Psoas muscle (tissue), 8 donors: ENCODE measurements around the gene VEGFC. TPM values are rescaled to one million over a fixed set of nuclear protein-coding genes. Genes with fewer than 3 reads are reported as not detected.

Source experiments
- ATAC-seq, 4 donors: fragments of 200-7000 bp; cut with Tn5 transposase; one replicate each; pipeline ENCODE4 v1.9.1; 2020; ENCODE audit warnings: moderate library complexity in 3 of 4, mild to moderate bottlenecking in 2 of 4
- DNase-seq, 2 donors: peaks; one replicate each; pipeline ENCODE4 v3.0.0-alpha.2; 2020
- H3K27ac ChIP-seq: fragments of 200-600 bp; one replicate; pipeline ENCODE4 v1.8.0; 2022
- H3K27me3 ChIP-seq, 3 donors: fragments of 200-600 bp in 1 of 3; one replicate each; pipeline versions ENCODE4 v1.6.1 to v1.8.0; 2013 to 2022; ENCODE audit warnings: low read length in 2 of 3, mild to moderate bottlenecking in 2 of 3, moderate library complexity in 1 of 3; ENCODE audit not compliant: insufficient read depth in 3 of 3
- H3K36me3 ChIP-seq, 2 donors: fragments of 200-600 bp in 1 of 2; one replicate each; pipeline versions ENCODE4 v1.6.1 to v1.8.0; 2013 to 2022; ENCODE audit warnings: low read depth in 1 of 2, mild to moderate bottlenecking in 1 of 2, moderate library complexity in 1 of 2; ENCODE audit not compliant: insufficient read depth in 1 of 2
- H3K4me1 ChIP-seq: fragments of 200-600 bp; one replicate; pipeline ENCODE4 v1.8.0; 2022
- H3K4me3 ChIP-seq: fragments of 200-600 bp; one replicate; pipeline ENCODE4 v1.8.0; 2022; ENCODE audit warnings: mild to moderate bottlenecking
- H3K9me3 ChIP-seq: fragments of 200-600 bp; one replicate; pipeline ENCODE4 v1.8.0; 2022
- CTCF ChIP-seq: fragments of 200-600 bp; IDR thresholded peaks from one replicate; pipeline ENCODE4 v1.8.0; 2022; ENCODE audit warnings: antibody characterized with exemption
- WGBS, 3 donors: extraction: QIAGEN DNeasy Blood & Tissue Kit; methylation state at CpG; one replicate each; pipeline versions ENCODE4 v1.1.6 to v1.1.7; 2013; 5-methylcytosine and 5-hydroxymethylcytosine counted together
- intact Hi-C, 2 donors: fragments of 100-400 bp; cut with DNase I; formaldehyde crosslinking; loops; one replicate each; pipeline versions ENCODE4 v1.11.0 to v1.14.2; 2022
- long read RNA-seq, 2 donors: library from polyadenylated mRNA; unstranded; transcript quantifications; one replicate each; pipeline ENCODE4 v2.0.0, GENCODE V29; 2021
- polyA plus RNA-seq, 3 donors: library from polyadenylated mRNA; stranded (reverse); fragments of 200-250 nt; gene quantifications; one replicate each; pipeline ENCODE4 v1.2.3, GENCODE V29; 2013
- total RNA-seq, 4 donors: library from RNA; stranded (reverse); fragmentation: NEBNext Ultra II Directional in 2 of 4; extraction: Animal tissue kit (Norgen Biotek cat#: 25700) in 2 of 4; gene quantifications; one replicate each; pipeline versions ENCODE4 v1.2.1 to v1.2.4, GENCODE V29; 2021 to 2023
- donor health status: healthy with polysubstance abuse.
- donor health status: DM: no; HTN: no; CAD: no; lungs with moderate emphysema.
- donor health status: Bipolar disorder and iron deficiency.
- donor health status: healthy.
- donor health status: DM: yes; HTN: yes; CAD: no.
- donor health status: DM: no; HTN: no; CAD: no.
- donor health status: DM: no; HTN: no; CAD: no.
- donor health status: DM: yes; HTN: yes; CAD: no.

Gene VEGFC
- total RNA-seq, result 1 to 10 TPM; 3.0 to 7.0 (median 3.8) TPM
- polyA plus RNA-seq, result 1 to 10 TPM; 1.8 to 2.9 (median 2.1) TPM
- long read RNA-seq, donor 1, partial matches to known transcripts, result 0 of 2 reads
- long read RNA-seq, donor 1, other reads (novel, unspliced or antisense), result 1 of 2 reads
- long read RNA-seq, donor 2, partial matches to known transcripts, result 1 of 2 reads
- long read RNA-seq, donor 2, other reads (novel, unspliced or antisense), result 0 of 2 reads

DNA sequence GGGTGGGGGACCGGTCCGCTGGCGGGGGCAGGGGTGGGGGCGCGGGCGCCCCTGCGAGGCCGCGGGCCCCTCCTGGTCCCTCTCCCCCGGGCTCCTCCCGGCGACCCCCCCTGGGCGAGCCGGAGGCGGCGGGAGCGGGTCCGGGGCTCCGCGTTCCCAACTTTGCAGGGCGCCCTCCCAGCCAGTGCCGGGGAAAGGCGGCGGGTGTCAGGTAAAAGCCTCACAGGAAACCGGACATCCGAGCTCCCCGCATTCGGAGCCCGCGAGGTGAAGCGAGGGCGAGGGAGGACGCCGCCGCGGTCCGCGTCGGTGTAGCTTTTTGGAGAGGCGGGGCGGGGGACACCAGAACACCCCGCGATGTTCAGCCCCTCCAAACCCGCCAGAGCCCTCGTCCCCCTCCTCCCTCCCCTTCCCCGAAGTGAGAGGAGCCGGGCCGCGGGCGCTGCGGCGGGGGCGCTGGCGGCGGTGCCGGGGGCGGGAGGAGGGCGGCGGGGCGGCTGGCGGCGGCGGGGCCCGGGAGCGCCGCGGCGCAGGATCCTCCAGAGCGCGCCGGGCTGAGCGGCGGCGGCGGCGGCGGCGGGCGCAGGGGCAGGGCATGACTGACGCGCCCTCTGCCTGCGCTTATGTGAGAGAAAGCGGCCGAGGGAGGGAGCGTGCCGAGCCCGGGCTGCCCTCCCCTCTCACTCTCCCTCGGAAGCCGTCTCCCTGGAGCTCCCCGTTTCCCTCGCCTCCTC is at the start of gene VEGFC:
VEGFC (minus strand) TSS at position 597 of the 734 bp plus-strand sequence. CDS start 611 bp downstream, outside the sequence.
- no peaks in the 10 kb centered on the region for H3K36me3 ChIP-seq
- peaks cover 8% of the 10 kb centered on the region for H3K4me1 ChIP-seq
- peak within 1 kb of the TSS; percentile 82 for H3K4me3 ChIP-seq
- WGBS, 3 donors, result 0 to 1% (median 1%) methylated on average over 27 to 90 of the region's 91 CpGs
- ATAC-seq (peak; percentile 80 to 85 (median 82)), DNase-seq (peak; percentile 61 to 78)
- H3K27ac ChIP-seq, result peak within 1 kb of the TSS; percentile 83
- H3K9me3 ChIP-seq, result no peaks in the 10 kb centered on the region
- peak; percentile 36 for TF ChIP-seq CTCF
- intact Hi-C loops, result loop anchor here in 1 of 2 donors (5.0 kb wide), 3 partner anchors 230 to 410 kb away; no protein-coding TSS in a partner anchor
- H3K27me3 ChIP-seq, result peaks cover 0 to 2% (median 0%) of the 10 kb centered on the region in 3 donors

DNA sequence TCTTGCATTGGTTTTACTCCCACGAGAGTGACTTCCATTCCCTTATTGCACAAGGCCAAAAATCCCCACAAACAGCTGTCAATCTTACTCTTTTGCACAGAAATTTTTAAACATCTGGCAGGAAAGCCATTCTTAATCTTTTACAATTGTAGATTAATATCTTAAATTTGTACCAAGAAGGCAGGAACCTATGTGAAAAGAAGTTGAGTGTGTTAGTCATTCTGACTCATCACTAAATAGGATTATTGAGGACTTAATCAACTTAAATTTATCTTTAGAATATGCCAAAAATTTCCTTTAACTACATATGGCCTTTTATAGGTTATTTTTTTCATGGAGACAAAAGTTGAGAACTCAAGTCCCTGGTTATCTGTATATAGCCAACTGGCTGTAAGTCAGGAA is 49.0 kb upstream of the VEGFC start:
- Histone ChIP-seq H3K27ac (no peak overlapping the region), H3K27me3 (no peaks in the 10 kb centered on the region), H3K9me3 (no peaks in the 10 kb centered on the region), H3K36me3 (no peaks in the 10 kb centered on the region), H3K4me3 (no peak overlapping the region), H3K4me1 (no peaks in the 10 kb centered on the region)
- WGBS, 3 donors, result 72 to 85% (median 77%) methylated on average over 1 of the region's 1 CpG
- no peak for TF ChIP-seq CTCF
- ATAC-seq (no peak), DNase-seq (no peak)
- intact Hi-C loops, result no loop called here

GRCh38 chr4:176840166-176840565 is 47.4 kb upstream of the VEGFC start:
- H3K36me3 ChIP-seq, result no peaks in the 10 kb centered on the region
- ATAC-seq (no peak), DNase-seq (no peak)
- no peak overlapping the region for H3K4me3 ChIP-seq
- TF ChIP-seq CTCF, result no peak
- H3K27ac ChIP-seq, result no peak overlapping the region
- H3K9me3 ChIP-seq, result no peaks in the 10 kb centered on the region
- H3K27me3 ChIP-seq, result no peaks in the 10 kb centered on the region
- intact Hi-C loops, result no loop called here
- no peaks in the 10 kb centered on the region for H3K4me1 ChIP-seq
- 64 to 92% (median 88%) methylated on average over 3 to 4 of the region's 4 CpGs for WGBS, 3 donors

DNA sequence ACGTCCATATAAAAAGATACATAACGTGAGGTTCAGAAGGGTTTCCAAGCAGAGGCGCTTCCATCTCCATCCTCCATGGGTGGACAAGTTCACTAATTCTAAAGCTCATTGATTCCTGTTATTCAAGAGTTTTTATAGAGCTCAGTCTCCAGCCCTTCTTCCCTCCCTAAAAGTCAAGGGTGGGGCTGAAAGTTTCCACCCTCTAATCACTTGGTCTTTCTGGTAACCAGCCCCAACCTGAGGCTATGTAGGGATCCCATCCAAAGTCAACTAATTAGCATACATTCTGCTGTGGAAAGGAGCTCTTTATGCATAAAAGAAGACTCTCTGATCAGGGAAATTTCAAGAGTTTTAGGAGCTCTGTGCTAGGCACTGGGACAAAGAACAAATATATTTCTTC is 46.9 kb upstream of the VEGFC start:
- Histone ChIP-seq H3K4me3 (no peak overlapping the region), H3K4me1 (no peaks in the 10 kb centered on the region), H3K9me3 (no peaks in the 10 kb centered on the region), H3K36me3 (no peaks in the 10 kb centered on the region), H3K27ac (no peak overlapping the region), H3K27me3 (no peaks in the 10 kb centered on the region)
- no peak for TF ChIP-seq CTCF
- intact Hi-C loops, result no loop called here
- WGBS, 3 donors, result 87 to 94% (median 92%) methylated on average over 3 of the region's 3 CpGs
- ATAC-seq (no peak), DNase-seq (no peak)
